Brain pericyte (primary cell): ENCODE measurements around the gene GNG3.
"Not testable (repeated sequence)": the region's sequence is repeated elsewhere in the genome, so short reads cannot be mapped to it uniquely, and the experiment has no call there.

Experiments used
- DNase-seq: peaks from one replicate; pipeline ENCODE4 v3.0.0-alpha.2; 2012; ENCODE audit warnings: low read depth, low spot score

GNG3 gene

DNA sequence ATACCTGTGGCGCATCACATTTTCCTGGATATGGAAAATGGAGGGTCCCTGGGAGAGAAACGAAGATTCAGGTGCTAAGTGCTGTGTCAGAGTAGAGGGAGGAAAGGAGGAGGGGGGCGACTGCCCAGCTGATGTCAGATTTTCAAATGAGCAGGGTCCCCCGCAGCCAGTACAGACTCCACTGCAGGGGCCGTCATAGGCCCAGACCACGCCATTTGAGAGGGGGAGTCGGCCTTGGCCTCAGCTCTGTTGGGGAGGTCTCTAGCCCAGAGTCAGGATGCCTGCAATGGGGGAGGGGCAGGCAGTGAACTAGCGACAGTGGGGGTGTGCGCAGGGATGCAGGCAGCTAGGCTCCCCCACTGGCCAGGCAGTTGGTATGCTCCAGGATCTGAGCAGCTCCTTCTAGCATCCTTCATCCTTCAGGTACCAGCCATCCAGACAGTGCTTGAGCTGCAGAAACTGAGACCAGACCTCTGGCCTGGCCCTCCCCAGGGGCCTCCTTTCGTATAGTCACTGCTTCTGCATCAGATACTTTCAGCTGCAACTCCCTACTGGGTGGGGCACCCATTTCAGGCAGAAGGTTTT, at the start of gene GNG3, which contains the start of gene BSCL2:
Gene GNG3 (plus strand): TSS at position 400 of the 585 bp plus-strand sequence. CDS start 620 bp downstream, outside the sequence.
Gene BSCL2 (minus strand): TSS at position 148 of the 585 bp plus-strand sequence. CDS start 229 bp downstream, outside the sequence.
- DNase-seq: no peak

DNA sequence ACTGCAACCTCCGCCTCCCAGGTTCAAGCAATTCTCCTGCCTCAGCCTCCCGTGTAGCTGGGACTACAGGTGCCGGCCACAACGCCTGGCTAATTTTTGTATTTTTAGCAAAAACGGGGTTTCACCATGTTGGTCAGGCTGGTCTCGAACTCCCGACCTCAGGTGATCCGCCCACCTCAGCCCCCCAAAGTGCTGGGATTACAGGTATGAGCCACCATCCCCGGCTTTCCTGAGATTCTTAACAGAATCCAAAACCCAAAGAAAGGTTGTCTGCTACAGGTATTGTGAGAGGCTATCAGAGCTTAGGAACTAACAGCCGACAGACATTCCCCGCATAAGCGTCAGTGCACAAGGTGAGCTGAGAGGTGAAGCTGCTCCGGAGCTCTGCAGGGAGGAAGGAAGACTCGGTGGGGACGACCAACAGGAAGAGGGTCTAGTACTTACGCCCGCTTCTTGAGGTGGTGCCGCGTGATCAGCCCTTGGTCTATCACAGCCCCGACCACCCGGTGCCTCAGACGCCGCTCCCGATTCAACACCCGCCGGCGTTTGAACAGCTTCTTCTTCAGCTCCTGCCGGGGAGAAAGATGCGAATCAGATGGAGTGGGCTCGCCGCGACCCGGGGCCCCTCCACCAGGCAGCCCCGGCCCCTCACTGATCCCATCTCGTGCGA, 42.9 kb upstream of the GNG3 start:
- DNase-seq: no peak

DNA sequence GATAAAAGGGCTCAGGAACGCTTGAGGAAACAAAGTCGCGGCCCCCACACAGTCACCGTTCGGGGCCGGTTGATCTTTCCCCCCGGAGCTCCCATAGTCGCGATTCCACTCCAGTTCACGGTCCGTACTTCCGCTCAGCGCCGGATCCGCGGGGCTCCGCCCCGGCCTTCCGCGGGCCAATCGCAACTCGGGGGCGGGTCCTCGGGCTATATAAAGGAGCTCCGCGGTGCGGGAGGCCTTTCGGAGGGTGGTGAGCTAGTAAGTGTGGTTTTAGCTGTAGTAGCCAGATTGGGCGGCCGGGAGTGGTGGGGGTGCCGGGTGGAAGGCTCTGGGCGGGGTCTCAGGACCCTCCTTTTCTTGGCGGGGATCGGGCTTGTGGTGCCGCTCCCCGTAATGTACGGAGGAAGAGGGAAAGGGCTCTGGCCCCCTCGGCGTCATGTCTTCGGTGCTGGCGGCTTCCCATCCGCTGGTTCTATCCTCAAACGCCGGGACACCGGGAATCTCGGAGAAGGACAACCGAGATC, 42.3 kb upstream of the GNG3 start, which contains the start of the genes C11orf98 and CSKMT:
Gene C11orf98 (minus strand): TSS at position 136 of the 524 bp plus-strand sequence. CDS start 41 bp downstream, at position 95.
Gene CSKMT (plus strand): TSS at position 238 of the 524 bp plus-strand sequence. CDS start 568 bp downstream, outside the sequence.
- DNase-seq: peak; percentile 75

DNA sequence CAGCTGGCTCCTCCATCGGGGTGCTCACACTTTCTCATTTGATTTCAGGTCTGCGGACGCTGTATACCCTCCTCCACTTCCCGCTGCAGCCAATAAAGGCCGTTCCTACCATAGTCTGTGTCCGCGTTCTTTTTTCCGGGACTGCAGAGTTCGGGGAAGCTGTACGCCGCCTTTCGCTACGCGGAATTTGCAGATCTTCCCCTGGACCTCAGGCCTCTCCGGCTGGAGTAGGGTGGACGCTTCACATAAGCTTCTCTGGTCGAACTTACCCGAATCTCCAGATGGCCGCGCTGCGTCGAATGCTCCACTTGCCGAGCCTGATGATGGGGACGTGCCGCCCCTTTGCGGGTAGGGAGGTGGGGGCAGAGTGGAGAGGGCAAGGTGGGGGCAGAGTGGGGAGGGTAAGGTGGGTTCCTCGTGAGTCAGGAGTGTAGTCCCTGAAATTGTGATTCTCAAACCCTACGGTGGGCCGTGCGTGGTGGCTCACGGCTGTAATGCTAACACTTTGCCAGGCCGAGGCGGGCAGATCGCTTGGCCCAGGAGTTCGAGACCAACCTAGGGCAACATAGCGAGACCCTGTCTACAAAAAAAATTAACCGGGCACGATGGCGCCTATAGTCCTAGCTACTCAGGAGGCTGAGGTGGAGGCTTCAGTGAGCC, 41.7 kb upstream of the GNG3 start:
- no peak for DNase-seq

DNA sequence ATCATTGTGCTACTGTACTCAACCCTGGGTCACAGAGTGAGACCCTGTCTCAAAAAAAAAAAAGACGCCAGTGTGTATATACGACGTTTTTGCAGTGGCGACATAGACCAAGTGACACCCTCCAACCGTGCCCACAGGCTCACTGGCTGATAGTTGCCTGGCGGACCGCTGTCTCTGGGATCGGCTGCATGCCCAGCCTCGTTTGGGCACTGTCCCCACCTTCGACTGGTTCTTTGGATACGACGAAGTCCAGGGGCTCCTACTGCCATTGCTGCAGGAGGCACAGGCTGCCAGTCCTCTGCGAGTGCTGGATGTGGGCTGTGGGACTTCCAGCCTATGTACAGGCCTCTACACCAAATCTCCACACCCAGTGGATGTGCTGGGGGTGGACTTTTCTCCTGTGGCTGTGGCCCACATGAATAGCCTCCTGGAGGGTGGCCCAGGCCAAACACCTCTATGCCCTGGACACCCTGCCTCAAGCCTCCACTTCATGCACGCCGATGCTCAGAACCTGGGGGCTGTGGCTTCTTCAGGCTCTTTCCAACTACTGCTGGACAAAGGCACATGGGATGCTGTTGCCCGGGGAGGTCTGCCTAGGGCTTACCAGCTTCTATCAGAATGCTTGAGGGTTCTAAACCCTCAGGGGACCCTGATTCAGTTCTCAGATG, 41.1 kb upstream of the GNG3 start:
- DNase-seq: no peak

DNA sequence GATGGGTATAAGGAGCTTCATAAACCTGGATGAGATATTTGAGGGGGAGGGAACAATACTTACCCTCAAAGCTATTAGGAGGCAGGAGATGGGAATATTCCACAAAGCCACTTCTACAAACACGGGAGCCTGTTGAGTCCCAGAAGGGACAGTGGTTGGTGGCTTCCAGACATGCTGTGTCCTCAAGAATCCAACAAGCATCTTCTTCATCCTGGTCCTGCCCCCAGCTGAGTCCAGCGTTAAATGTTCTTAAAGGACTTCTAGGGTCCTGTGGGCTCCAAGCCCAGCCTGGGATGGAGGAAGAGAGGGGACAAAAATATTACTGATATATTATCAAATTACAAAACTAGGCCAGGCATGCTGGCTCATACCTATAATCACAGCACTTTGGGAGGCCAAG, 40.0 kb upstream of the GNG3 start:
- DNase-seq: no peak

DNA sequence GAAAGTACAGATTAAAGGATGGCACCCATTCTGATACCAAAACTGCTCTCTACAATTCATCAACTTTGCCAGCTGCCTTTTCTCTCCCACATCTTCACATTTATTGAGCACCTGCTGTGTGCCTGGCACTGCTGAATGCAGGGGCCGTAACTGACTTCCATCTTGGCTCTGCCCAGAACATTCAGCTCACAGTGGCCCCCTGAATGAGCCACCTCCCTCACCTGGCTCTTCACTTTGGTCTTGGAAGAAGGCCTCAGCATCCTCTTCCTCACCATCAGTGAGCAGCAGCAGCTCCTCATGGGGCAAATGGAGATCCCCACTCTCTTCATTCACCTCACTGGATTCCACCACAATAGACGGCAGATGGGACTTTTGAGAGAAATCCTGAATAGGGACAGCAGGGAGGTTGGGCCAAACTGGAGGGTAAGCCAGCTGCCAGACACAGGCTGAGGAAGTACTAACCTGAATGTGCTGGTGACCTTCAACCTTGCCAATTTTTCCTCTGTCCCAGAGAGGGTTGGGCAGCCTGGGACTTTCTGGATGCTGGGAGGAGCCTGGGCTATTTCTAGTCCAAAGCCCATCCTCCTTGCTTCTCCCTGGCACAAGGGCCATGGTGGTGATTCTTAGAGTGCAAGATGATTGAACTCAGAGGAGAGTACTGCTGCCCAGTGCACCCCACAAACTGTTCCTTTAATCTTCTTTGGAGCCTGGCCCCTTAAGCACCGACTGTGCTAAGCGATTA, 37.9 kb upstream of the GNG3 start:
- no peak for DNase-seq

DNA sequence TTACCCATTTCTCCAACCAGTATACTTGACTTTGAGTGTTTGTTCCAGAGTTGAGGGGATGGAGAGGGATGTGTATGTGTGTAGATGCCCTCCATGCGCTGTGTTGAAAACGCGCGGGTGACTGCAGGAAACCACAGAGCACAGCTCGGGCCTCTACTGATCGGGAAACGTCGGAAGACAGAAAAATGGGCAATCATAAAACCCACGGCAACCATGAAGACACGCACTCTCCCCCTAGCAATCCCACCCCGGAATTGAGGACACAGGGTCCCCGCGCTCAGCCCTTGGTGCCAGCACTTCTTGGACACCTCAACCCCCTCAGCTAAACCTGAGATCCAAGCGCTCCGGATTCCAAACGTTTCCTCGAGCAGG, 36.3 kb upstream of the GNG3 start:
- no peak for DNase-seq

DNA sequence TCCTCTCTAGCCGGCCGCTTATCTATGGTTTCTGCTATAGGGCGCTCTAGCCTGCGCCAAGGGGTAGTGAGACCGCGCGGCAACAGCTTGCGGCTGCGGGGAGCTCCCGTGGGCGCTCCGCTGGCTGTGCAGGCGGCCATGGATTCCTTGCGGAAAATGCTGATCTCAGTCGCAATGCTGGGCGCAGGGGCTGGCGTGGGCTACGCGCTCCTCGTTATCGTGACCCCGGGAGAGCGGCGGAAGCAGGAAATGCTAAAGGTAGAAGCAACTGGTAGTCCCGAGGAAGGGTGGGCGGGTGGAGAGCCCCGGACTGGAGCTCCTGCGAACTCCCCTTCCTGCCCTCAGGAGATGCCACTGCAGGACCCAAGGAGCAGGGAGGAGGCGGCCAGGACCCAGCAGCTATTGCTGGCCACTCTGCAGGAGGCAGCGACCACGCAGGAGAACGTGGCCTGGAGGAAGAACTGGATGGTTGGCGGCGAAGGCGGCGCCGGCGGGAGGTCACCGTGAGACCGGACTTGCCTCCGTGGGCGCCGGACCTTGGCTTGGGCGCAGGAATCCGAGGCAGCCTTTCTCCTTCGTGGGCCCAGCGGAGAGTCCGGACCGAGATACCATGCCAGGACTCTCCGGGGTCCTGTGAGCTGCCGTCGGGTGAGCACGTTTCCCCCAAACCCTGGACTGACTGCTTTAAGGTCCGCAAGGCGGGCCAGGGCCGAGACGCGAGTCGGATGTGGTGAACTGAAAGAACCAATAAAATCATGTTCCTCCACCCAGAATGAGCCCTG, 35.7 kb upstream of the GNG3 start, which contains the start of the genes LBHD1 and UQCC3:
Gene LBHD1 (minus strand): TSS at position 660 of the 782 bp plus-strand sequence. CDS start 2,236 bp downstream, outside the sequence.
Gene UQCC3 (plus strand): TSS at position 66 of the 782 bp plus-strand sequence. CDS start 73 bp downstream, at position 139.
- peak; percentile 53 for DNase-seq

DNA sequence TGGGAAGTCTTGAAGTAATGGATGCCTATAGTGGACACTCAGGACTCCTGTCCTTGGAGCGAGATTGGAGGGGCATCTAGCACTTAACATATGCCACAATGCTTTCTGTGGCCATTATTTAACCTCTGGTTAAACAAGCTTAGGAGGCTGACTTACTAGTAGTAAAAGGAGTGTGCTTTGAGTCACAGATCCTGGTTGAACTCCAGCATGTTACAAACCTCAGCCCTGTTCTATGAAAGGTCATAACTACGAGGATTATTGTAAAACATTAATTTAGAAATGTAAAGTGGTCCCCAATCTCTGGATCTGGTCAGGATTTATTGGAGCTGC, 34.3 kb upstream of the GNG3 start:
- DNase-seq: no peak

DNA sequence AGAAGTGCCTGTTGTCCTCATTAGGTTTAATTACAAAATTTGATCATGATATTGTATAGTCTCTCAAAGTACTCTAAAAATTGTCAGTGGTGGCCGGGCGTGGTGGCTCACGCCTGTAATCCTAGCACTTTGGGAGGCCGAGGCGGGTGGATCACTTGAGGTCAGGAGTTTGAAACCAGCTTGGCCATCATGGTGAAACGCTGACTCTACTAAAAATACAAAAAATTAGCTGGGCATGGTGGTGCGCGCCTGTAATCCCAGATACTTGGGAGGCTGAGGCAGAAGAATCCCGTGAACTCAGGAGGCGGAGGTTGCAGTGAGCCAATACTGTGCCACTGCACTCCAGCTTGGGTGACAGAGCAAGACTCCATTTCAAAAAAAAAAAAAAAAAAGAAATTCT, 32.1 kb upstream of the GNG3 start:
- DNase-seq: not testable (repeated sequence)

DNA sequence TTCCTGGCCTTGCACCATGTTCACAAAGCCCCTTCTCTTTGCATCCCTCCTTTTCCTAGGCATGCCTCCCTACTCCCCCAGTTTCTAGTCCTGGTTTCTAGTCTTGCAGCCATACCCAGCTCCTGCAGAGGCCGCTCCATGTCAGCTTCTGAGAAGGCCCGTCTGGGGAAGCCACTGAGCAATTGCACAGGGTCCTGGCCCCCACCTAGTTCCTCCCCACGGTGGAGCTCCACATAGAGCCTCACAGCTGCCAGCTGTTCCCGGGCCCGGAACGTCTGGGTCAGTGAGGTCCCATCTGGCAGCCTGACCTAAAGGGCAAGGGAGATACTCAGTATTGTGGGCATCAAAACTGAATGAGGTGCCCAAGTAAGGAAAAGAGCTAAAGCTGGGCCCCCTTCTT, 30.8 kb upstream of the GNG3 start:
- no peak for DNase-seq

DNA sequence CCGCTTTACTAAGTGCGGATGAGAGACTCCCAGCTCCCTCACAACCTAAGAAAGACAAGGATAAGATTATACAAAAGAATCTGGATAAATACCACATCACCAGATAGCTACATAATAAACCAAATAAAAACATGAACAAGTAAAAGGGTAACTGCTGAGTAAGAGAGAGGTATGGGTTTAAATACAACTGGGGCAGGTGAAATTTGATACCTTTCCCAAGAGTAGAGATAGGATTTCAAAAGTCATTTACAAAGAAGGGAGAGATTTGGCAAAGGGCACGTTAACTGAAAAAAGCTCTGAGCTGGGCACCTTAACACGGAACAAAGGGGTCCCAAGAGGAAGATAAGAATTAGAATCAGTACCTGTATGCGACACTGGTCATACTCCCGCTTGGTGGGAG, 30.3 kb upstream of the GNG3 start:
- DNase-seq: no peak

DNA sequence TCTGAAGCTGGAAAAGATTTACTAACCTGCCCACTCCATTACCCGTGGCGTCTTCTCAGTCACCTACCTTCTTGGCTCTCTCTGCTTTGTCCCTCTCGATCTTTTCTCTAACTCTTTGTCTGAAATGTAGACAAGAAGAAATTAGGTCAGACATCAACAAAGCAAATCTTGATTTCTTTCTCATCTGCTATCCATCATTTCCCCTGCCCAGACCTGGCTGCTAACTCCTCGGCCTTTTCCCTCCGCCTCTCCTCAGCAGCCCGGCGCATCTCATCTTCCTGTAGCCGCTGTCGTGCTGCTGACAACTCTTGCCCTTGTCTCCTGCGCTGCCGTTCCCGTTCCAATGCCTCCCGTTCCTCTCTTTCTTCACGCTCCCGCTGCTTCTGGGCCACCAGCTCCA, 29.8 kb upstream of the GNG3 start:
- DNase-seq: no peak

DNA sequence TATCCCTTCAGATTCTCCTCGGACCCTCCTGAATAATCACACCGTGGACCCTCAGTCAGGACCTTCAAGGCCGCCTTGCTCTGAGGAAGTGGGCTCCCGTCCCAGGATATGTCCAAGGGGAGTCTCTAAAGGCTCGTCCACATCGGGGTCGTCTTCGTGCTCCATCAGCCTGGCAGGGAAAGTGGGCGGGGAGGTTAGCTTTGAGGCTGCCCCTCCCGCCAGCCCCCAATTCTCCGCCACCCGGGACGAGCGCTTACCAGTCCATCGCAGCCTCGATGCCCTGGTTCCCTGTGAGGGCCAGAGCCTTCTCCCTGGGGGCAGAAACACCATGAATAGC, 29.1 kb upstream of the GNG3 start:
- DNase-seq: no peak

DNA sequence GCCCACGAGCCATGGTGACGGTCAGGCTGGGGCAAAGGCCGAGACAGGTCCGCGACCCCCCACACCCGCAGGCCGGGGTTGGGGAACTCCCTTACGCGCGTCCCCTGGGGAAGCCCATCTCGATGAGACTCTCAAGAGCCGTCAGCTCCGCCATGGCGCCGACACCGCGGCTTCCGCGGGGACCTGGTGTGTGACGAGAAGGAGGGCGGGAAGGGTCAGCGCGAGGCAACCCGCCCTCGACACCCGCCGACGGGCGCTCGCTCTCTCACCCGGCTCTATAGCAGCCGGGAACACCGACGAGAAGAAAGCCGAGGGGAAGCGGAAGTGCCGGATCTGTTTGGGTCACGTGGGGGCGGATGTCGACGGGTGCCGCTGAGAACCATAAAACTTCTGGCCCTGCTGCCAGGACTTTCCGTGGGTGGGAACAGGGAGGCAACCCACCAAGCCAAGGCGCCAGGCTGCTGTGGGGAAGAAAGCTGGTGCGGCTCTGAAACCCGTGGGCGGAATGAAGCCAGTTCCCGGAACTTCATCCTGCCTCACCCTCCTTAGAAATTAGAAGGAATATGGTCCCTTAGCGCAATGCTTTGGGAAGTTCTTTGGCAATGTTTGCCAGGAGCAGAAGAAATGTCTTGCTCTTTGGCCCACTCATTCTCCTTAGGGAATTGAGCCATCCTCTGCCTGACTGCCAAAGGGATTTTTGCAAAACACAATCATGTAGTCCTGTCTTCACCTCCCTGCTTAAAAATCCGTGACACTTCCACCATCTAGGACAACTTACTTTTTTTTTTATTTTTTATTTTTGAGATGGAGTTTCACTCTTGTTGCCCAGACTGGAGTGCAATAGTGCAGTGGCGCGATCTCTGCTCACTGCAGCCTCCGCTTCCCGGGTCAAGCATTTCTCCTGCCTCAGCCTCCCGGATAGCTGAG, 28.4 kb upstream of the GNG3 start, which contains the start of gene UBXN1:
Gene UBXN1 (minus strand): TSS at position 304 of the 927 bp plus-strand sequence. CDS start 150 bp downstream, at position 154.
- peak; percentile 63 for DNase-seq

DNA sequence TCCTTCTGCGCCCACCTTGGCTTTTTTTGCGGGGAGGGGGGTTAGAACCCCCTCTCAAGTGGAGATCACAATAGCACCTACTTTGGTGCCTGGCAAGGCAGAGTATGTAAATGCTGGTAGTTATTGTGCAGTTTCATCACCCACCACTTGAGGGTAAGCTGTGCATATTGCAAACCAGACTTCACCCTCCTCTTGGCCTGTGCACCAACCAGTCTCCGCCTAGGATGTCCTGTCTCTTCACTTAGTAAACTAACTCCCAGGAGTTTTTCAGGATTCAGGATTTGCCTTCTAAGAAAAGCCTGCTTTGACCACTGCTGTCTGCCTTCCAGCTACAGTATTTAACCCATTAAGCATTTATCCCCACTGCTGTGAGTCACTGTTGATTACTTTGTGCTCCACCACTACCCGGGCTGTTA, 26.6 kb upstream of the GNG3 start:
- DNase-seq: no peak

DNA sequence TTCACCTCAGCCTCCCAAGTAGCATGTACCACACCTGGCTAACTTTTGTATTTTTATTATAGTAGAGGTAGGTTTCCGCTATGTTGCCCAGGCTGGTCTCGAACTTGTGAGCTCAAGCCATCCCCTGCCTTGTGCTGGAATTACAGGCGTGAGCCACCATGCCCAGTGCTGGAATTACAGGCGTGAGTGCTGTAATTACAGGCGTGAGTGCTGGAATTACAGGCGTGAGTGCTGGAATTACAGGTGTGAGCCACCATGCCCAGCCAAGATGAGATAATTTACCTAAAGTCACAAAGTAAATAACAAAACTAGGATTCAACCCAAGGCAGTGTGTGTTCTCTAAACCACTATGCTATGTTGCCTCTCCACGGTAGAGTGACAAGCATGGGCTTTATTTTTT, 25.0 kb upstream of the GNG3 start:
- no peak for DNase-seq
